Hepatocyte (in vitro differentiated cells): Measurements from ENCODE around the gene UQCC3.

Experiments
- CTCF ChIP-seq: fragments of 200-600 bp; sonication (generic); IDR thresholded peaks from 2 replicates; pipeline ENCODE4 v1.5.1; 2016; ENCODE audit warnings: antibody characterized with exemption, mild to moderate bottlenecking; ENCODE audit not compliant: poor library complexity
- EZH2phosphoT487 ChIP-seq: fragments of 200-600 bp; sonication (generic); IDR thresholded peaks from one replicate; pipeline ENCODE4 v1.6.1; 2018; ENCODE audit warnings: antibody characterized with exemption, mild to moderate bottlenecking, low read depth, moderate library complexity; ENCODE audit not compliant: unreplicated experiment, severe bottlenecking

DNA sequence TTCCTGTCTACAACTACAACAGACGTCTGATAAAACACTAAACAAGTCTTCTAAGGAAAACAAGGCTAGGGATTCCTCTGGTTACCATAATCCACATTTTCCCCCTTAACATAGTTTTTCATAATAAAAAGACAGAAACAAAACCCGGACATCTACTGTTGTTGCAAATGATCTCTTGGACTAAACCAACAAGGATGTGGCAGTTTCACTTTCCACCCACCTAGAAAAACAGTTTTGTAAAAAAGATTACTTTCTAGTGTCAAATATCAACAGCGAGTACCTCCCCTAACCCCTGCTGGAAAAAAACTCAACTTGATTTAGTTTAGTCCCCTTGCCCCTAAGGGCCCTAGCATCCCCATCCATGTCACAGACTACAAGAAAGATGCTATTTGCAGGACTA lies 41.4 kb downstream of the UQCC3 start:
- TF ChIP-seq CTCF = no peak
- no peak for TF ChIP-seq EZH2phosphoT487
